ENCODE results near the gene TFB2M.

DNA sequence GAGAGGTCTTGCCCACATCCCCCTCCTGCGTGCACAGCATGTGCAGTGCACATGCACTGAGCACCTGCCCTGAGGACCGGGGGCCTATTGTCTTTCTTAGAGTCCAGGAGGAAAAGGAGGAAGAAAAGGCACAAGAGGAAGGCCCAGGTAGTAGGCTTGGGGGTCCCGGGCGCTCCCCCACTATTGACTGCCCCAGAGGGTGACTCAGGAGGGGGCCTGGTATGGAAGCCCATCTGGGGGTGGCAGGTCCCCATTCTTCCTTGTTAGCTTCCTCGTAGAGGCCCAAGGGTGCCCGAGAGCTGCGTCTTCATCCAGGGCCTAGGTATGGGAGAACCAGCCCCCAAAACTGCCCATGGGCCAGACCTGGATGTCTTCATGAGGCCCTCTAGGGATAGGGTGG is 54.9 kb downstream of the TFB2M start:
- TF ChIP-seq, protein P1, sequence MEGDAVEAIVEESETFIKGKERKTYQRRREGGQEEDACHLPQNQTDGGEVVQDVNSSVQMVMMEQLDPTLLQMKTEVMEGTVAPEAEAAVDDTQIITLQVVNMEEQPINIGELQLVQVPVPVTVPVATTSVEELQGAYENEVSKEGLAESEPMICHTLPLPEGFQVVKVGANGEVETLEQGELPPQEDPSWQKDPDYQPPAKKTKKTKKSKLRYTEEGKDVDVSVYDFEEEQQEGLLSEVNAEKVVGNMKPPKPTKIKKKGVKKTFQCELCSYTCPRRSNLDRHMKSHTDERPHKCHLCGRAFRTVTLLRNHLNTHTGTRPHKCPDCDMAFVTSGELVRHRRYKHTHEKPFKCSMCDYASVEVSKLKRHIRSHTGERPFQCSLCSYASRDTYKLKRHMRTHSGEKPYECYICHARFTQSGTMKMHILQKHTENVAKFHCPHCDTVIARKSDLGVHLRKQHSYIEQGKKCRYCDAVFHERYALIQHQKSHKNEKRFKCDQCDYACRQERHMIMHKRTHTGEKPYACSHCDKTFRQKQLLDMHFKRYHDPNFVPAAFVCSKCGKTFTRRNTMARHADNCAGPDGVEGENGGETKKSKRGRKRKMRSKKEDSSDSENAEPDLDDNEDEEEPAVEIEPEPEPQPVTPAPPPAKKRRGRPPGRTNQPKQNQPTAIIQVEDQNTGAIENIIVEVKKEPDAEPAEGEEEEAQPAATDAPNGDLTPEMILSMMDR (IDR thresholded peaks at IDR 0.05; ENCODE audit: borderline replicate concordance, extremely low read depth, low read length, poor library complexity, severe bottlenecking): no peak
- no peak for TF ChIP-seq EZH2 (IDR thresholded peaks at IDR 0.05; ENCODE audit: borderline replicate concordance, low read depth, low read length, severe bottlenecking)

All from DND-41 (cell line).